Gastroesophageal sphincter (tissue), 3 donors: ENCODE results near the gene ACAA1.

Experiments
- POLR2AphosphoS5 ChIP-seq: sonication (generic); formaldehyde crosslinking; IDR thresholded peaks from one replicate; pipeline ENCODE4 v1.6.1; 2017; ENCODE audit warnings: antibody characterized with exemption
- TF ChIP-seq, protein P1 (sequence below), 4 experiments: fragments of 200-600 bp in 2 of 4; fragments of 450-650 bp in 2 of 4; sonication (generic) in 1 of 4; IDR thresholded peaks; one replicate each; pipeline ENCODE4 v1.5.1; 2017 to 2019; ENCODE audit warnings: antibody characterized with exemption in 4 of 4, mild to moderate bottlenecking in 2 of 4, moderate library complexity in 2 of 4

DNA sequence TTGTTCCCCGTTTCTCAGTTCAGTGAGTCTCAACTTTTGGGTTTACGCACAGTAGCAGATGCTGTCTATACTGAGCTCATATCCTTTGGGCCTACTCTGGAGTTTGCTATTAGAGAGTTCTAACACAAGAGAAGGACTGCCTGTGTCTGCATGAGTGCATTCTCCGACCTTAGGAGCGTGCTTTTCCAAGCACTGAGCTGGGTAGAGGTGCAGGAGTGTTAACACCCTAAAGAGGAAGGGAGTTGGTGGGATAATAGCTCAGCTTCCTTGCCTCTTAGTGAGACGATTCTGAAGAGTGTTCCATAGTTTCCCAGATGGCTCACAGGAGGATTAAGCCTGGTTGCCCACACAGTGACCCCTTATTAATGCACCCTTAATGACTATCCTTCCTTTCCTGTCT lies 21.5 kb upstream of the ACAA1 start:
- TF ChIP-seq, protein P1, sequence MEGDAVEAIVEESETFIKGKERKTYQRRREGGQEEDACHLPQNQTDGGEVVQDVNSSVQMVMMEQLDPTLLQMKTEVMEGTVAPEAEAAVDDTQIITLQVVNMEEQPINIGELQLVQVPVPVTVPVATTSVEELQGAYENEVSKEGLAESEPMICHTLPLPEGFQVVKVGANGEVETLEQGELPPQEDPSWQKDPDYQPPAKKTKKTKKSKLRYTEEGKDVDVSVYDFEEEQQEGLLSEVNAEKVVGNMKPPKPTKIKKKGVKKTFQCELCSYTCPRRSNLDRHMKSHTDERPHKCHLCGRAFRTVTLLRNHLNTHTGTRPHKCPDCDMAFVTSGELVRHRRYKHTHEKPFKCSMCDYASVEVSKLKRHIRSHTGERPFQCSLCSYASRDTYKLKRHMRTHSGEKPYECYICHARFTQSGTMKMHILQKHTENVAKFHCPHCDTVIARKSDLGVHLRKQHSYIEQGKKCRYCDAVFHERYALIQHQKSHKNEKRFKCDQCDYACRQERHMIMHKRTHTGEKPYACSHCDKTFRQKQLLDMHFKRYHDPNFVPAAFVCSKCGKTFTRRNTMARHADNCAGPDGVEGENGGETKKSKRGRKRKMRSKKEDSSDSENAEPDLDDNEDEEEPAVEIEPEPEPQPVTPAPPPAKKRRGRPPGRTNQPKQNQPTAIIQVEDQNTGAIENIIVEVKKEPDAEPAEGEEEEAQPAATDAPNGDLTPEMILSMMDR (IDR thresholded peaks at IDR 0.05) = no peak
- no peak for TF ChIP-seq POLR2AphosphoS5
